ENCODE results near the gene PASK.

- TF ChIP-seq RAD21 (IDR thresholded peaks at IDR 0.05; ENCODE audit: low read length) (no peak), CTCF (conservative IDR thresholded peaks at IDR 0.05; ENCODE audit: low read depth, low read length) (no peak), MXI1 (IDR thresholded peaks at IDR 0.05; ENCODE audit: borderline replicate concordance, low read depth, low read length) (no peak), RCOR1 (IDR thresholded peaks at IDR 0.05; ENCODE audit: insufficient replicate concordance, low read length) (no peak), POLR2A (IDR thresholded peaks at IDR 0.05; ENCODE audit: low read depth, low read length) (no peak), RFX5 (IDR thresholded peaks at IDR 0.05; ENCODE audit: low read depth, low read length) (no peak), FOS (IDR thresholded peaks at IDR 0.05; ENCODE audit: low read depth, low read length) (no peak), NFE2L2 (IDR thresholded peaks at IDR 0.05; ENCODE audit: low read depth, low read length) (no peak)
Observed at GRCh38 chr2:241063093-241063551, 86.2 kb downstream of the PASK start.

Data from IMR-90 (cell line).